ENCODE data around the gene CXCL3.

CXCL3 gene

DNA sequence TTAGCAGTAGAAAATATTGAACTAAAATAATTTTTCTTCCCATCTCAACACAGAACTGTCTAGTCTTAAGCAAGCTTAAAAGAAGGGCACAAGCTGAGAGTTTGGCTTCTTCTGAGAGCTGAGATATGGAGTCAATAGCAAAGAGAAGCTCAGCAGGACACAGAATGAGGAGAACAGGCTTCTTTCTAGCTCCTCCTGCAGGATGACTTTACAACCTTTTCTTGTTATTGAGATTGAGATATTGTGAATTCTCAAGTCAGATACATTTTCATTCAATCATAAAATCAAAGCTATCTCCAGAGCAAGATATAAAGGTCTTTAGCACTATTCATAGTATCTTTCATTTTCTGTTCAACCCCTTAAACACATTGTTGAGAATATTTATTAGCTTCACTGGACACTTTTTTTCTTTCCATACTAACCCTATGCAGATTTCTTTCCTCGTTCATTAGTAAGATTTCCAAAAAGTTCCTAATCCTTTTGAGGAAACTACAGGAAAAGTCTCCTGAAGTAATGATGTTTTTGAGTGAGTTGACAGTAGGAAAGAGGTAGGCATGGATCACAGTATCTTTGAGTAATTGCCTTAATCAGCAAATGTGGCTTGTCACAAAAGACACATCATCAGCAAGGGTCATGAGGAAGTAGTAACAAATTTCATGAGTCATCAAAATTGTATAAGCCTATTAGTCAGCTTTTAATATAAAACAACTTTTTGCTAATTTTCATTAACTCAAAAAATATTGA, 17.8 kb upstream of the CXCL3 start:
- no peak for DNase-seq (ENCODE audit: extremely low read depth in 1 of 2, low read depth in 1 of 2)

DNA sequence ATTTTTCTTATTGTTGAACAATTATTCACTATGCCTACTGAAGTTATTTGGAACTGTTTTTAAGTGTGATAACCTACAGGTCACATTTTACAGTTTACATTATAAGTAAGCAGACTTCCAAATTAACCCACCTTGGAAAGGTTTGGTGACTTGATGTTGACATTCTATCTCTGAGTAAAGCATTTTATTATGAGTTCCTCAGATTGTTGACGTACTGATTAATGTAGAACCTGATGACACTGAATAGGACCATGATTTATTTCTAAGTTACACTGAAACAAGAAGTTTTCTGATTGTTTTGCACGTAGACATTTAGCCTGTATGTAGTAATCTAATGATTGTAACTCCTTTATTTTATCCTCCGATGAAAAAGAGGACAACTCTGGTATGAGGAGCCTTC, 17.0 kb upstream of the CXCL3 start:
- DNase-seq (ENCODE audit: extremely low read depth in 1 of 2, low read depth in 1 of 2): no peak

DNA sequence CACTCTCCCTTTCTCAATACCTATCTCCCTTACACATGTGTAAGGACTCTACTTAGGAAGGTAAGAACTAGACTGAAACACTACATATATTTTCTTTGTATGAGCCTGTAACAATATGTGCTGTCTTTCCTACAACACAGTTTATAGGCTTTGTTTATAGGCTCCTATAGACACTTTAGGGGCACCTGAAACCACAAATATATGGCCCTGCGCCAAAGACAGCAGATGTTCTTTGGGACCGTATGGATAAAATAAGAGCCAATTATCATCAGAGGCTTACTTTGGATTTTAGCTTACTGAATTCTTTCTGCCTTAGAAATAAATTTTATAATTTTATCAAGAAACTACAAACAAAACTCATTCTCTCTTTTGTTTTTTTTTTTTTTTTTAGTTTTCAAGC, 16.6 kb upstream of the CXCL3 start:
- DNase-seq (ENCODE audit: extremely low read depth in 1 of 2, low read depth in 1 of 2): no peak

DNA sequence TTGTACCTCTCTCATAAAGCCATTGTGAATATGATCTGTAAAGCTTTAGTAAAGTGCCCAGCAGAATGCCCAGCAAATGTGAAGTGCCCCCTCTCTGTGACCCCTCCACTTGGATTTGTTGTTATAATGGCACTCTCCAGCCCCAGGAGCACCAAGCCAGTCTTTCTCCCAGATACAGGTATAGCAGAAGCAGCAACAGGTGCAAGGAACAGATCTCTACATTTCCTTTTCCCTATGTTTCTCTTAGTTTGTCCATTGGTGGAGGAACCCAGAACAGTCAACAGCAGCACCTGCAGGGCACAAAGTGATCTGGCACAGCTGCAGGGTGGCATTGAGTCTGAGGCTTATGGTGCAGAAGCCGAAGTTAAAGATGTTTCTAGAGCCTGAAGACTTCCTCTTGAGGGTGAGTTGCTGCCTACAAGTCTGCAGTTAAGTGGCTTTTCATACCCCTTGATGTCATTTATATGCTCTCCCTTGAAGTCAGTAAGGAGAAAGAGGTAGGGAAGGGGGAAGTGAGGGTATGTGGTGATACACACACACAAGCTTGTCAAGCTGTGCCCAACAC, 16.1 kb upstream of the CXCL3 start:
- no peak for DNase-seq (ENCODE audit: extremely low read depth in 1 of 2, low read depth in 1 of 2)

DNA sequence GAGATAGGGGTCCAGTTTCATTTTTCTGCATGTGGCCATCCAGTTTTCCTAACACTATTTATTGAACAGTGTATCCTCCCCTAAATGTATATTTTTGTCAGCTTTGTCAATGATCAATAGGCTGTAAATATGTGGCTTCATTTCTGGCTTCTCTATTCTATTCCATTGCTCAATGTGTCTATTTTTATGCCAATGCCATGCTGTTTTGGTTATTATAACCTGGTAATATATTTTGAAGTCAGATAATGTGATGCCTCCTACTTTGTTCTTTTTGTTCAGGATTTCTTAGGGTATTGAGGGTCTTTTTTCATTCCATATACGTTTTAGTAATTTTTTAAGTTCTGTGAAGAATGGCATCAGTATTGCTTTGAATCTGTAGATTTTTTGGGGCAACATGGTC, 8.7 kb upstream of the CXCL3 start:
- DNase-seq (ENCODE audit: extremely low read depth in 1 of 2, low read depth in 1 of 2): no peak

DNA sequence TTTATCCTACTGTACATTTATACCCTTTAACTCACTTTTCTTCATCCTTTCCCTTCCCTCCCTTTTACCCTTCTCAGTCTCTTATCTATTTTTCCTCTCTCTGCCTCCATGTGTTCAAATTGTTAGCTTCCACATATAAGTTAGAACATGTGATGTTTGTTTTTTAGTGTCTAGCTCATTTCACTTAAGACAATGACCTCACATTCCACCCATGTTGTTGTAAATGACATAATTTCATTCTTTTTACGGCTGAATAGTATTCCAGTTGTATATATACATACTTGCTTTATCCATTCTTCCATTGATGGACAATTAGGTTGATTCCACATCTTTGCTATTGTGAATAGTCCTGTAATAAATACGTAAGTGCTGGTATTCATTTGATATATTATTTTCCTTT, 7.3 kb upstream of the CXCL3 start:
- DNase-seq (ENCODE audit: extremely low read depth in 1 of 2, low read depth in 1 of 2): no peak

DNA sequence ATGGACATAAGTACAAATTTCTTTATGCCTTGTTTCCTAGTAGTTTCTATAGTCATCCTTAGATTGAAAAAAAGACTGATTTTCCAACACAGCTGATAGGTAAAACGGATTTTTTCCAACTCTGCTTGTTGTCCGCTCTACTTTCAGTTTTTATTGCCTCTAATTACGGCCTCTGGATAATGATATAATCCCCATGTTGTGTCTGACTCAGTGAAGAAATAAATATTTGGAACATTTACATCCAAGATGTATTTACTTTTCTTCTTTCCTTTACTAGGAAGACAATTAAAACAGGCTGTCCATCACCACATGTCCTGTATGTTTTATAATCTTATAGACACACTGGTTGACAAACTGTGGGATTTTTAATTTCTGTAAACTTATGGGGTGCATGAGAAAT, 6.8 kb upstream of the CXCL3 start:
- no peak for DNase-seq (ENCODE audit: extremely low read depth in 1 of 2, low read depth in 1 of 2)

DNA sequence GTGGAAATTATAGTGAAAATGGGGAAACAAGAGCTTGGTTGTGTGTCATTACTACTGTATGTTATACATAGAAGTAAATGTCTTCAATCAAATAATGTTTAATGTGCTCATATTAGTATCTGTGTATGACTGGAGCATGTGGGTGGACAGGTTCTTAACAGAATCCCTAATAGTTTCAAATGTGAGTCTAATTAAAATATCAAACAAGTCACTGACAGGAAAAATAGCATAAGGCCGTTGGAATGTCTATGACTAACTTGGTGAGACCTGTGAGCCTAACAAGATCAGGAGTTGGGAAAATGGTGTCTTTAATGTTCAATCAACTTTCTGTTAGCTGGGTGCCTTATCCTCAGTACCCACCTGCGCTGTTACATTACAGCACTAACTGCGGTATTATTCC, 6.2 kb upstream of the CXCL3 start:
- DNase-seq (ENCODE audit: extremely low read depth in 1 of 2, low read depth in 1 of 2): no peak

DNA sequence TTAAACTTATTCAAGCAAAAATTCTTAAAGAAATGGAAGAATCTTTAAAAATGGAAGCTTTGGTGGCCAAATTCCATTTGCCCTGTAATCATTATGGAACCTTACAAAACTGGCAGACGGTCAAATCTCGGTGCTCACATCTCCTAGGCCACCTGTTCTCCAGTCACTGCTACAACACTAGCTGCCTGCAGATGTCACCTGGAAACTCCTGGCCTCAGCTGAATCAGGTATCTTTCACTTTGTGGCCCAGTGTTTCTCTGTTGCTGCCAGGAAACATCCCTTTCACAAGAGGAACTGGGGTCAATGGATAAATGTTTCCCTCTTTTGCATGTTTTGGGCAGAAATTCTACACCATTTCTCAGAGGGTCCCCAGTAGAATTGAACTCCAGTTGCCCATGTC, 4.2 kb upstream of the CXCL3 start:
- DNase-seq (ENCODE audit: extremely low read depth in 1 of 2, low read depth in 1 of 2): no peak

DNA sequence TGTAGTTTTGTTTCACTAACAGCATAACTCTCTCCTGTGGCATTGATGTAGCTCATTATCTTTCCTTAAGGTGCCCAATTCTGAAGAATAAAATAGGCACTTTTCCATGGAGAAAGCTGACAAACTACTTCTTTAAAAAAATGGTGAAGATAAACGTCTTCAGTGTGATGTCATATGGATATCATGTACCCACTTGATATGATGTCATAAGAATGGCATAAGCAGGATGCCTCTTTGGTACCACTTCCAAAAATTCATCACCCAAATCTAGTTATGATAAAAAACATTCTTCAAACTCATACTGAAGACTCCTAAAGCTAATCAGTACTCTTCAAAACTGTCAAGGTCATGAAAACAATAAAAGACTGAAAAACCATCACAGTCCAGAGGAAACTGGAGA, 2.9 kb upstream of the CXCL3 start:
- DNase-seq (ENCODE audit: extremely low read depth in 1 of 2, low read depth in 1 of 2): no peak

DNA sequence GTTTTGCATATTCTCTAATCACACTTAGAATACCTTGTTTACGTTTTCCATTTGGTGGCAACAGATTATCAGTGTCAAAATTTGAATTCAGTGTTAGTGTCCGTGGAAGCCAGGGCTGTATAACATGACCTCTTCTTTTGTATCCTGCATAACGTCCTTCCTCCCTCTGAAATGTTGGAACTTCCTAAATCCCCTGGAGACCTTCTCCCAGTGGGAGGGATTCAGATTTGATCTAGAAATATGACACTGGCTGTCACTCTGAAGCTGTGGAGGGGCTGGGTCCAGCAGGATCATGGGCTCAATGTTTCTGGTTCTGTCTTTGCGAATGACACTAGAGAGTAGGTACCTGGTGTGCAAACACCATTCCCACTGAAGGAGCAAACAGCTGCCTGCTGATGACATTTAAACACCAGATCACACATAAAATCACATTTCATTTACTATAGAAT, 850 bp upstream of the CXCL3 start:
- no peak for DNase-seq (ENCODE audit: extremely low read depth in 1 of 2, low read depth in 1 of 2)

DNA sequence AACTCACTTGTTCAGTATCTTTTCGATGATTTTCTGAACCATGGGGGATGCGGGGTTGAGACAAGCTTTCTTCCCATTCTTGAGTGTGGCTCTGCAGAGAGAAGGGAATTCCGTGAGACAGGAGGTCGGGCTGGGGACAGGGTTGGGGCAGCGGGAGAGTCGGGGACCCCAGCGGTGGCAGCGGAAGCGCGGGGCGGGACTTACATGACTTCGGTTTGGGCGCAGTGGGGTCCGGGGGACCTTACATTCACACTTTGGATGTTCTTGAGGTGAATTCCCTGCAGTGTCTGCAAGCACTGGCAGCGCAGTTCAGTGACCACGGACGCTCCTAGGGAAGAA, 434 bp downstream of the CXCL3 start:
- no peak for DNase-seq (ENCODE audit: extremely low read depth in 1 of 2, low read depth in 1 of 2)

DNA sequence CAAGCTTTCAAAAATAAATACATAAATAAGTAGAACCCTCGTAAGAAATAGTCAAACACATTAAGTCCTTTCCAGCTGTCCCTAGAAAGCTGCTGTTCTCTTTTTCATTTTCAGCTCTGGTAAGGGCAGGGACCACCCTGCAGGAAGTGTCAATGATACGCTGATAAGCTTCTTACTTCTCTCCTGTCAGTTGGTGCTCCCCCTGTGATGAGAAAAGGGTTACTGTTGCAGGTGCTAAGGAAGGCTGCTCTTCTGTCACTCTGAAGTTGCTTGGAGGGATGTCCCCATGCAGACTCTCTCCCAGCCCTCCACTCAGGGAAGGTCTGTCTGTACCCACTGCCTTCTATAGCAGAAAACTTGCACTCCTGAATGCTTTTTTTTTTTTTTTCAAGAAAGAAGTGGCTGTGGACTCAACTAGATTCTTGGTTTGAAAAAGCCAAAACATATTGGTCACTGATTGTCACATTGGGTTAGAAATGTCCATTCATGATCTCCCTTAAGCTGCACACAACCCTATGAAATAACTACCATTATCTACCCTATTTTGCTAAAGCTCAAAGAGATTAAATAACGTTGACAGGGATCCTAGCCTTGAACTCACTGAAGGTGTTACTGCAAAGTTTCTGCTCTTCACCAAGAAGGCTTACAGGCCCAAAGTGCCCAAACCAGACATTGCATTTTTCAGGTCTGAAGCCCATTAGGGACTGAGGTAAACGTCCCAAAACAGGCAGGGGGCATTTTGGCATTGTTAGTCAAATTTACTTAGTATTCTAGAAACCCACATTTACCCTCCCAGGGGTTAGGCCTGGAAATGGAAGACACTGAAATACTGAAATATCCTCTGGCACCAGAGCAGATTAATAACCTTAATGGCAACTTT, 1.2 kb downstream of the CXCL3 start:
- DNase-seq (ENCODE audit: extremely low read depth in 1 of 2, low read depth in 1 of 2): no peak

DNA sequence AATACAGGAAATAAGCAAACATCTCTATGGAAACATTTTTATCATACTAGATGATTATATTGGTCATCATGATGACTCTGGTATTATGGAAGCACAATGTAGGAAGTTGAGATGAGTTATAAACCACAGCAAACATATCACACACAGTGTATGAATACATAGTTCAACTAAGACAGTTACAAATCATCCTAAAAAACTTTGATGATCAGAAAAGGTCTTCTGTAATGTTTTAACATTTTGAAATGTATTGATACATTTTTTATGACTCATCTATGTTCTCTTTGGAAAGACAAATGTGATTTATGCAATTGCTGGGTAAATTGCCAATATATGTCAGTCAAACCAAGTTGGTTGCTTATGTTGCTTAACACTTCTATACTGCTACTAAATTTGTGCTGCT, 4.8 kb downstream of the CXCL3 start:
- no peak for DNase-seq (ENCODE audit: extremely low read depth in 1 of 2, low read depth in 1 of 2)

DNA sequence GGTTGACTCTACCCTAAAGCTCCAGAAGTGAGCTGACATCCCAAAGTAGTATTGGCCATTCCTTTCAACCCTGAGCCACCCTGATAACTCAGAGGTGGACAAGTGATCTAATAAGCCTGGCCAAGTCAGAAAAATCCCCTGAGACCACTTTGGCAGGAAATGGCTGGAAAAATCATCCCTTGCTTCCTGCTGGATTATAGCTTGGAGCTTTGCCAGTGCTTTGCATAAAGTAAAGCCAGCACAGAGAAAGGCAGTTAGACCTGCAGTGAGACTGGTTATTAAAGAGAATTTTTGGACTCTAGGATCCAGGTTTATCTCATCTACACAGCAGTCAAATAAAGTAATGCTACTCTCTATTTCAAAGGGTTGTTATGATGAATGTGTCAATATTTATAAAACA, 6.4 kb downstream of the CXCL3 start:
- DNase-seq (ENCODE audit: extremely low read depth in 1 of 2, low read depth in 1 of 2): no peak

DNA sequence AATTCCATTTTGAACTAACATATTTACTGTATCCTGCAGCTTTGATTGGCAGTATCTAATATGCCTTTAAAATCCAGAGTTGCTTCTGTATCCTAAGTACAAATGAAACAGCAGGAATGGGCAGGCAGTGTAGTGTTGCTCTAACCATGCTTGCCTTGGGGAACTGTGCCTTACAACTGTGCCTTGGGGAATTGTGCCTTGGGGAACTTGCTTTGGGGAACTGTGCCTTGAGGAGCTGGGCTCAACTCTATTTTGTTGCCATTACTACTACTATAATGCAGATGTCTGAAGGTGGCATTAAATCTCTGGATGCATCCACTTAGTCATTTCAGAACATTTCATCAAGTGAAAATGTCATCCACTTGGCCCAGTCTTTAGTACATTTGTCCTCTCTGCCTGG, 6.9 kb downstream of the CXCL3 start:
- DNase-seq (ENCODE audit: extremely low read depth in 1 of 2, low read depth in 1 of 2): no peak

DNA sequence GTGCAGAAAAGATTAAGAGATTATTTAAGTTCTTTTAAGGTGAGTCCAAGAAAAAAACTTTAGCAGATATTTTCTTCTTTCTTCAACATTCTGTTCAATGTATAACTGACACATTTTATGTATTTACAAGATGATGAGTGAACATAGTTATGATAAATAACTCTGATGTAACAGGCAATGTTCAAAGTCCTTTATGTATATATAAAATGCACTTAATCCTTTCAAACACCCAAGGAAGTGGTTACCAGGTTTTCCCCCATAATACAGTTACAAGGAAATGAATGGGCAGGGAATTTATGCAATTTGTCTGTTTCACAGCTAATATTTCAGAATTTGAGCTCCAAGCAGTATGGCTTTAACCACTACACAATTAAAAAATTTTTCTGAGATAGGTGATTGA, 8.2 kb downstream of the CXCL3 start:
- DNase-seq (ENCODE audit: extremely low read depth in 1 of 2, low read depth in 1 of 2): no peak

DNA sequence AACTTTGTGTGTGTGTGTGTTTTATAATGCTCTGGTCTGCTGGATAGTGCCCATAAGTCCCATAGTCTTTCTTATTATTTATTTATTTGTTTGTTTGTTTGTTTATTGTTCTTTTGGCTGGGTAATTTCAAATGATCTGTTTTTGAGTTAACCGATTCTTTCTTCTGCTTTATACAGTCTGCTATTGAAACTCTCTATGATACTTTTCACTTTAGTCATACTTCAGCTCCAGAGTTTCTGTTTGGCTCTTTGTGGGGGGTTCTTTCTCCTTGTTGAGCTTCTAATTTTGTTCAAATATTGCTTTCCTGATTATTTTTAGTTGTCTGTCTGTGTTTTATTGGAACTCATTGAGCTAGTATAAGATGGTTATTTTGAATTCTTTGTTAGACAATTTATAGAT, 10.0 kb downstream of the CXCL3 start:
- DNase-seq (ENCODE audit: extremely low read depth in 1 of 2, low read depth in 1 of 2): no peak

DNA sequence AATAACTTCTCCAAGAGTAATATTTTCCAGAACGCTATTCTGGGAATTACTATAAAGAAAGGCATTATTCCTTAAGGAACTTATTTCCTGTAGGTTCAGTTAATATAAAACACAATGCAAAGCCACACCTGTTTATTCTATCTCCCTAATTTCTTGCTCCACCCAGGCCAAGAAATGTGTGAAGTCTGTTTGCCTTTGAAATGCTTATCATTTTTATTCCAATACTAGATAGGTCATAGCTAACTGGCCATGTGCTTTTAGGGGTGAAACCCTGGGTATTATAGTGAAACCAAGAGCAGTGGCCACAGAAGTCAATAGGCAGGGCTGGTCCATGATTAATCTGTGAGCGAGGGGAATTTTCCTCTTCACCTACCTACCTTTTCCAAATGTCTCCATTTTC, 14.8 kb downstream of the CXCL3 start:
- DNase-seq (ENCODE audit: extremely low read depth in 1 of 2, low read depth in 1 of 2): no peak

DNA sequence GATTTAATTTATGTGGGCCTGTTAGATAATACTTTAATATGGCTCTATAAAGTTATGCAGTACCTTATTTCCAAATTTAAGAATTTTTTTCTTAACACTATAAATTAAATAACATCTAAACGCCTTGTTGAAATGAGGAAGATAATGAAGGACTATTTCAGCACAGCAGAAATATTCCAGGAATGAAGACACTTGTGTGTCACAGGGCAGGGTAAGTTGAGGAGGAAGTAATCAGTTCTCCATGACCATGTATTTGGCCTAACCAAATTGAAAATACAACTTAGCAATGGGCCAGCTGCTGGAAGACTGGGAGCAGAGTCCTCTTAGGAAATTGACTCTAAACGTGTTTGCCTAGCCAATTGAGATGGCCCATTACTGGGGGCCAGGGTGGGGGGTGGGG, 16.9 kb downstream of the CXCL3 start:
- no peak for DNase-seq (ENCODE audit: extremely low read depth in 1 of 2, low read depth in 1 of 2)

DNA sequence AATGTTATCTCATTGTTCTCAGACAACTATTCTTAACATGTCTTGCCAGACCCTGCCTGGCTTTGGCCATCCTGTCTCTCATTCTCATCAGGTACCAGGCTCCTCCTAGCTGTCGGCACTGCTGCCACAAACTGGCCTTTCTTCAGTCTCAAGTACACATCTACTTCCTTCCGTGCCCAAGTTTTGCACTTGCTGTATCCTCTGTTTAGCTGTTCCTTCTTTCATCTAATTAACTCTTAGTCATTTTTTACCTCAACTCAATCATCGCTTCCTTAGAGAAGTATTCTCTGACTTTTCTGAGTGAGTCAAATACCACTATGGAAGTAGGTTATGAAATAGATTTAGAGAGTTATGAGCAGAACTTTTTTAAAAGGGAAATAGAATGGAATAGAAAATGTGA, 19.7 kb downstream of the CXCL3 start:
- DNase-seq (ENCODE audit: extremely low read depth in 1 of 2, low read depth in 1 of 2): no peak

DNA sequence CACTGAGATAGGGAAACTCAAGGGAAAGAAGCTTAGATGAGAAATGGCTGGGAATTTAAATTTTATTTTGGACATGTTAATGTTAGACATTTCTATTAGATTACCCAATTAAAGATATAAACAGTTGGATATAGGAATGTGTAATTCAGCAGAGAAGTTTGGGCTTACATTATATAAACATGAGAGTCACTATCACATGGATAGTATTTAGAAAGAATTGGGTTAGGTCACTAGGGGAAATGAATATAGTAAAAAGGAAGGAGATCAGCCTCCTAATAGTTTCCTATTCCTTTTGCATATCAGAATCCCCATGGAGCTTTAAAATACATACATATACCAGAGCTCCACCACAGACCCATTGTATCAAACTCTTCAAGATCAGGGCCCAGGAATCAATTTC, 20.4 kb downstream of the CXCL3 start:
- no peak for DNase-seq (ENCODE audit: extremely low read depth in 1 of 2, low read depth in 1 of 2)
